ENCODE data around the gene SERPINA10.

DNA sequence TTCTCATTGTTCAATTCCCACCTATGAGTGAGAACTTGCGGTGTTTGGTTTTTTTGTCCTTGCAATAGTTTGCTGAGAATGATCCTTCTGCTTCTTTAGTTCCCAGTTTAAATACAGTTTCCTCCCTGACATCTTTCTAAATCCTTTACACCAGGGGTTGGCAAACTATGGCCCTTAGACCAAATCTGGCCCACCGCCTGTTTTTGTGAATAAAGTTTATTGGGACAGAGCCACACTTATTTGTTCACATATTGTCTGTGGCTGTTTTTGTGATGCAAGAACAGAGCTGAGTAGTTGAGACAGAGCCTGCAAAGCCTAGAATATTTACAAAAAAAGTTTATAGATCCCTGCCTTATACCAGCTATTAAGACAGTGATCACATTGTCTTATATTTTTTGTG, 53.7 kb downstream of the SERPINA10 start:
- no peak for TF ChIP-seq POLR2AphosphoS5 (IDR thresholded peaks at IDR 0.05)
- TF ChIP-seq POLR2A (IDR thresholded peaks at IDR 0.05), result no peak
- TF ChIP-seq, protein P1, sequence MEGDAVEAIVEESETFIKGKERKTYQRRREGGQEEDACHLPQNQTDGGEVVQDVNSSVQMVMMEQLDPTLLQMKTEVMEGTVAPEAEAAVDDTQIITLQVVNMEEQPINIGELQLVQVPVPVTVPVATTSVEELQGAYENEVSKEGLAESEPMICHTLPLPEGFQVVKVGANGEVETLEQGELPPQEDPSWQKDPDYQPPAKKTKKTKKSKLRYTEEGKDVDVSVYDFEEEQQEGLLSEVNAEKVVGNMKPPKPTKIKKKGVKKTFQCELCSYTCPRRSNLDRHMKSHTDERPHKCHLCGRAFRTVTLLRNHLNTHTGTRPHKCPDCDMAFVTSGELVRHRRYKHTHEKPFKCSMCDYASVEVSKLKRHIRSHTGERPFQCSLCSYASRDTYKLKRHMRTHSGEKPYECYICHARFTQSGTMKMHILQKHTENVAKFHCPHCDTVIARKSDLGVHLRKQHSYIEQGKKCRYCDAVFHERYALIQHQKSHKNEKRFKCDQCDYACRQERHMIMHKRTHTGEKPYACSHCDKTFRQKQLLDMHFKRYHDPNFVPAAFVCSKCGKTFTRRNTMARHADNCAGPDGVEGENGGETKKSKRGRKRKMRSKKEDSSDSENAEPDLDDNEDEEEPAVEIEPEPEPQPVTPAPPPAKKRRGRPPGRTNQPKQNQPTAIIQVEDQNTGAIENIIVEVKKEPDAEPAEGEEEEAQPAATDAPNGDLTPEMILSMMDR (IDR thresholded peaks at IDR 0.05), result no peak
